ENCODE results near the gene CAPN15. TPM values are rescaled to one million over a fixed set of nuclear protein-coding genes. Genes with fewer than 3 reads are reported as not detected.
A peak's percentile ranks its signal among the peaks of the same experiment; 100 is the strongest.

Gene CAPN15
- total RNA-seq, 1 experiment from 2014 or later, result 71.1 TPM

GRCh38 chr16:544517-544916 lies 17.0 kb downstream of the CAPN15 start:
- no peak for DNase-seq (ENCODE audit: low read depth)

- no peak for DNase-seq (ENCODE audit: low read depth)
These were observed 19.6 kb downstream of the CAPN15 start for GRCh38 chr16:546909-547770.

- DNase-seq (ENCODE audit: low read depth), result no peak
These were observed 21.1 kb downstream of the CAPN15 start for GRCh38 chr16:548586-548985.

- no peak for DNase-seq (ENCODE audit: low read depth)
These were observed 22.2 kb downstream of the CAPN15 start for GRCh38 chr16:549544-550263.

GRCh38 chr16:551210-551609 lies 23.7 kb downstream of the CAPN15 start:
- DNase-seq (ENCODE audit: low read depth), result no peak

- no peak for DNase-seq (ENCODE audit: low read depth)
These were observed 24.7 kb downstream of the CAPN15 start for GRCh38 chr16:552171-552570.

GRCh38 chr16:553601-554296 lies 26.2 kb downstream of the CAPN15 start:
- DNase-seq (ENCODE audit: low read depth), result no peak

- no peak for DNase-seq (ENCODE audit: low read depth)
These were observed 26.7 kb downstream of the CAPN15 start for GRCh38 chr16:554297-554621.

- DNase-seq (ENCODE audit: low read depth), result peak; percentile 74
These were observed 27.3 kb downstream of the CAPN15 start for GRCh38 chr16:554640-555365.

GRCh38 chr16:555528-556473 lies 28.3 kb downstream of the CAPN15 start:
- DNase-seq (ENCODE audit: low read depth), result peak; percentile 13

- DNase-seq (ENCODE audit: low read depth), result no peak
These were observed 29.1 kb downstream of the CAPN15 start for GRCh38 chr16:556474-557173.

- DNase-seq (ENCODE audit: low read depth), result no peak
These were observed 30.2 kb downstream of the CAPN15 start for GRCh38 chr16:557463-558297.

GRCh38 chr16:558298-559020 lies 30.9 kb downstream of the CAPN15 start:
- no peak for DNase-seq (ENCODE audit: low read depth)

GRCh38 chr16:559021-559380 lies 31.5 kb downstream of the CAPN15 start:
- no peak for DNase-seq (ENCODE audit: low read depth)

- DNase-seq (ENCODE audit: low read depth), result no peak
These were observed 32.1 kb downstream of the CAPN15 start for GRCh38 chr16:559411-560203.

GRCh38 chr16:560204-560700 lies 32.7 kb downstream of the CAPN15 start, which contains the start of gene PRR35:
Gene PRR35 (plus strand): TSS chr16:560394. CDS start chr16:563295, 2,901 bp downstream.
- no peak for DNase-seq (ENCODE audit: low read depth)

- DNase-seq (ENCODE audit: low read depth), result no peak
These were observed 33.3 kb downstream of the CAPN15 start for GRCh38 chr16:560701-561412.
